IMR-90 (cell line): Measurements from ENCODE around the gene GMCL2. TPM values are rescaled to one million over a fixed set of nuclear protein-coding genes. Genes with fewer than 3 reads are reported as not detected.

ENCODE experiments used
- ATAC-seq: fragments of 200-7000 bp; cut with Tn5 transposase; 2 replicates; pipeline ENCODE4 v1.9.1; 2020; ENCODE audit warnings: low read depth, mild to moderate bottlenecking, moderate library complexity
- BruUV-seq: library from RNA; stranded (reverse); fragments of 400-500 nt; replicated peaks from 2 replicates; lab custom pipeline; 2021; lab: Mats Ljungman, UMichigan
- CTCF ChIA-PET: fragments of 300-600 bp; formaldehyde crosslinking; extraction: SDS; loops from one replicate; lab custom pipeline; 2021; ENCODE audit warnings: antibody characterized with exemption; lab: Yijun Ruan, JAX
- POLR2A ChIA-PET: fragments of 300-600 bp; sonication (Branson Sonifier 250); formaldehyde crosslinking; loops from one replicate; lab custom pipeline; 2022; ENCODE audit warnings: antibody characterized with exemption; ENCODE audit not compliant: unreplicated experiment; lab: Charles Lee
- DNase-seq: peaks from one replicate; pipeline ENCODE4 v3.0.0; 2013
- H2AFZ ChIP-seq: replicated peaks from 2 replicates; pipeline ENCODE3; 2013; ENCODE audit warnings: low read length, mild to moderate bottlenecking; ENCODE audit not compliant: poor library complexity
- H2AK5ac ChIP-seq: 2 replicates; pipeline ENCODE4 v1.6.1; 2013; ENCODE audit warnings: low read depth, low read length, inconsistent platforms
- H2AK9ac ChIP-seq: replicated peaks from 2 replicates; pipeline ENCODE3; 2013; ENCODE audit warnings: mild to moderate bottlenecking, low read depth, low read length, moderate library complexity; ENCODE audit not compliant: poor library complexity
- H2BK120ac ChIP-seq: 2 replicates; pipeline ENCODE4 v1.6.1; 2013; ENCODE audit warnings: low read depth, low read length, inconsistent platforms
- H2BK15ac ChIP-seq: 3 replicates; pipeline ENCODE4 v1.6.1; 2013; ENCODE audit warnings: low read depth, low read length, inconsistent platforms
- H2BK20ac ChIP-seq: 2 replicates; pipeline ENCODE4 v1.6.1; 2013; ENCODE audit warnings: low read depth, mild to moderate bottlenecking, inconsistent platforms, low read length, moderate library complexity
- H2BK5ac ChIP-seq: 2 replicates; pipeline ENCODE4 v1.6.1; 2013; ENCODE audit warnings: mild to moderate bottlenecking, low read depth, low read length, inconsistent platforms; ENCODE audit not compliant: poor library complexity, severe bottlenecking
- H3K14ac ChIP-seq: replicated peaks from 2 replicates; pipeline ENCODE4 v1.6.1; 2013; ENCODE audit warnings: low read depth, low read length, inconsistent platforms
- H3K18ac ChIP-seq: 2 replicates; pipeline ENCODE4 v1.6.1; 2013; ENCODE audit warnings: low read depth, low read length, control low read depth
- H3K23ac ChIP-seq: 2 replicates; pipeline ENCODE4 v1.6.1; 2013; ENCODE audit warnings: low read depth, low read length, inconsistent platforms
- H3K27ac ChIP-seq: 2 replicates; pipeline ENCODE4 v1.5.1; 2013; ENCODE audit warnings: mild to moderate bottlenecking, control low read depth, low read length; ENCODE audit not compliant: insufficient read depth
- H3K27me3 ChIP-seq: 2 replicates; pipeline ENCODE4 v1.6.1; 2013; ENCODE audit warnings: low read length; ENCODE audit not compliant: control insufficient read depth, insufficient read depth
- H3K36me3 ChIP-seq: 2 replicates; pipeline ENCODE4 v1.6.1; 2013; ENCODE audit warnings: low read length, mixed read lengths; ENCODE audit not compliant: control insufficient read depth, insufficient read depth
- H3K4ac ChIP-seq: 2 replicates; pipeline ENCODE4 v1.6.1; 2013; ENCODE audit warnings: low read depth, low read length, inconsistent platforms
- H3K4me1 ChIP-seq: 2 replicates; pipeline ENCODE4 v1.6.1; 2013; ENCODE audit warnings: low read length, mixed read lengths; ENCODE audit not compliant: control insufficient read depth, insufficient read depth
- H3K4me2 ChIP-seq: 2 replicates; pipeline ENCODE4 v1.6.1; 2013; ENCODE audit warnings: low read depth, mild to moderate bottlenecking, control low read depth, low read length, moderate library complexity
- H3K4me3 ChIP-seq: 2 replicates; pipeline ENCODE4 v1.5.1; 2013; ENCODE audit warnings: low read depth, mild to moderate bottlenecking, control low read depth, low read length, moderate library complexity; ENCODE audit not compliant: insufficient read depth
- H3K56ac ChIP-seq: 2 replicates; pipeline ENCODE4 v1.6.1; 2013; ENCODE audit warnings: low read length, inconsistent platforms; ENCODE audit not compliant: insufficient read depth; ENCODE audit errors: extremely low read depth
- H3K79me1 ChIP-seq, 2 experiments: 2 replicates each; pipeline ENCODE4 v1.6.1; 2013; ENCODE audit warnings: low read length in 2 of 2, inconsistent platforms in 1 of 2, low read depth in 1 of 2
- H3K9ac ChIP-seq: 2 replicates; pipeline ENCODE4 v1.6.1; 2013; ENCODE audit warnings: low read depth, low read length, control low read depth
- H3K9me1 ChIP-seq: 2 replicates; pipeline ENCODE4 v1.6.1; 2013; ENCODE audit warnings: low read length, inconsistent platforms; ENCODE audit not compliant: insufficient read depth
- H3K9me3 ChIP-seq: 2 replicates; pipeline ENCODE4 v1.6.1; 2013; ENCODE audit warnings: low read length; ENCODE audit not compliant: control insufficient read depth, insufficient read depth
- H4K20me1 ChIP-seq: 2 replicates; pipeline ENCODE4 v1.6.1; 2013; ENCODE audit warnings: low read length, inconsistent platforms; ENCODE audit not compliant: insufficient read depth
- H4K5ac ChIP-seq: 2 replicates; pipeline ENCODE4 v1.6.1; 2013; ENCODE audit warnings: mild to moderate bottlenecking, low read depth, low read length, control low read depth
- H4K8ac ChIP-seq, 2 experiments: 2 replicates each; pipeline ENCODE4 v1.6.1; 2013; ENCODE audit warnings: low read depth in 2 of 2, low read length in 2 of 2, control low read depth in 1 of 2, inconsistent platforms in 1 of 2
- H4K91ac ChIP-seq: 2 replicates; pipeline ENCODE4 v1.6.1; 2013; ENCODE audit warnings: low read depth, low read length, inconsistent platforms; ENCODE audit not compliant: insufficient read depth
- BHLHE40 ChIP-seq: fragments of 150-350 bp; IDR thresholded peaks from 2 replicates; pipeline ENCODE4 v1.6.1; 2016; ENCODE audit warnings: mild to moderate bottlenecking, low read depth, low read length
- CEBPB ChIP-seq: IDR thresholded peaks from 2 replicates; pipeline ENCODE4 v1.6.1; 2012; ENCODE audit warnings: low read depth, low read length, improper control_type of control experiment
- CHD1 ChIP-seq: IDR thresholded peaks from 2 replicates; pipeline ENCODE4 v1.6.1; 2012; ENCODE audit warnings: low read depth, low read length, improper control_type of control experiment
- CTCF ChIP-seq: conservative IDR thresholded peaks from 2 replicates; pipeline ENCODE4 v1.5.1; 2012; ENCODE audit warnings: mild to moderate bottlenecking, low read depth, low read length, improper control_type of control experiment
- FOS ChIP-seq: fragments of 150-350 bp; IDR thresholded peaks from 2 replicates; pipeline ENCODE4 v1.6.1; 2016; ENCODE audit warnings: low read depth, low read length
- MAFK ChIP-seq: IDR thresholded peaks from 2 replicates; pipeline ENCODE4 v1.6.1; 2012; ENCODE audit warnings: low read depth, low read length, improper control_type of control experiment
- MAZ ChIP-seq: IDR thresholded peaks from 2 replicates; pipeline ENCODE4 v1.6.1; 2012; ENCODE audit warnings: low read depth, mild to moderate bottlenecking, low read length, improper control_type of control experiment, moderate library complexity, borderline replicate concordance
- MXI1 ChIP-seq: IDR thresholded peaks from 2 replicates; pipeline ENCODE4 v1.6.1; 2012; ENCODE audit warnings: low read depth, mild to moderate bottlenecking, low read length, moderate library complexity, borderline replicate concordance
- POLR2A ChIP-seq: IDR thresholded peaks from 2 replicates; pipeline ENCODE4 v1.6.1; 2012; ENCODE audit warnings: mild to moderate bottlenecking, low read depth, low read length
- RAD21 ChIP-seq: IDR thresholded peaks from 2 replicates; pipeline ENCODE4 v1.6.1; 2012; ENCODE audit warnings: low read length, improper control_type of control experiment
- RCOR1 ChIP-seq: IDR thresholded peaks from 2 replicates; pipeline ENCODE4 v1.6.1; 2012; ENCODE audit warnings: mild to moderate bottlenecking, low read length, improper control_type of control experiment; ENCODE audit not compliant: insufficient replicate concordance
- RFX5 ChIP-seq: IDR thresholded peaks from 2 replicates; pipeline ENCODE4 v1.8.0; 2012; ENCODE audit warnings: low read depth, mild to moderate bottlenecking, low read length, moderate library complexity
- SMC3 ChIP-seq: fragments of 150-350 bp; IDR thresholded peaks from 2 replicates; pipeline ENCODE4 v1.6.1; 2016; ENCODE audit warnings: low read depth, mild to moderate bottlenecking, antibody characterized with exemption, low read length, moderate library complexity
- USF2 ChIP-seq: fragments of 150-350 bp; IDR thresholded peaks from 2 replicates; pipeline ENCODE4 v1.6.1; 2017; ENCODE audit warnings: mild to moderate bottlenecking, antibody characterized with exemption, low read length, low read depth
- WGBS, 2 experiments: methylation state at CpG; one replicate each; pipeline versions ENCODE4 v1.1.5 to v1.1.7; 2013; ENCODE audit warnings: missing lambda C conversion rate in 2 of 2; ENCODE audit not compliant: insufficient read length in 1 of 2; ENCODE audit errors: extremely low coverage in 2 of 2; 5-methylcytosine and 5-hydroxymethylcytosine counted together
- dilution Hi-C: fragments of 300-500 bp; cut with HindIII; formaldehyde crosslinking; loops from one replicate; pipeline ENCODE4 v1.14.3; 2018; ENCODE audit warnings: low sequenced_read_pairs; ENCODE audit not compliant: unreplicated experiment
- in situ Hi-C: fragments of 300-500 bp; cut with MboI; formaldehyde crosslinking; loops from 3 replicates; pipeline ENCODE4 v1.14.3; 2019; ENCODE audit warnings: low sequenced_read_pairs, inconsistent platforms, mixed read lengths
- intact Hi-C: fragments of 100-400 bp; cut with micrococcal nuclease; formaldehyde crosslinking; loops from 2 replicates; pipeline ENCODE4 v1.10.0; 2022
- polyA plus RNA-seq, 3 experiments: library from polyadenylated mRNA; depleted of rRNA; stranded (reverse); fragments of >200 nt; gene quantifications; 2 replicates each; pipeline ENCODE4 v1.2.3, GENCODE V29; 2012; ENCODE audit warnings: low replicate concordance in 1 of 3
- total RNA-seq: library from RNA; depleted of rRNA; stranded (reverse); fragments of >200 nt; gene quantifications from 2 replicates; pipeline ENCODE4 v1.2.3, GENCODE V29; 2012
- TF ChIP-seq, protein P1 (sequence below): fragments of 150-350 bp; IDR thresholded peaks from 2 replicates; pipeline ENCODE4 v1.6.1; 2016; ENCODE audit warnings: low read depth, mild to moderate bottlenecking, low read length, moderate library complexity, borderline replicate concordance

The GMCL2 gene
- total and polyA plus RNA-seq, 2 of the 4 experiments (the other 2 are of a cell fraction) = not detected

DNA sequence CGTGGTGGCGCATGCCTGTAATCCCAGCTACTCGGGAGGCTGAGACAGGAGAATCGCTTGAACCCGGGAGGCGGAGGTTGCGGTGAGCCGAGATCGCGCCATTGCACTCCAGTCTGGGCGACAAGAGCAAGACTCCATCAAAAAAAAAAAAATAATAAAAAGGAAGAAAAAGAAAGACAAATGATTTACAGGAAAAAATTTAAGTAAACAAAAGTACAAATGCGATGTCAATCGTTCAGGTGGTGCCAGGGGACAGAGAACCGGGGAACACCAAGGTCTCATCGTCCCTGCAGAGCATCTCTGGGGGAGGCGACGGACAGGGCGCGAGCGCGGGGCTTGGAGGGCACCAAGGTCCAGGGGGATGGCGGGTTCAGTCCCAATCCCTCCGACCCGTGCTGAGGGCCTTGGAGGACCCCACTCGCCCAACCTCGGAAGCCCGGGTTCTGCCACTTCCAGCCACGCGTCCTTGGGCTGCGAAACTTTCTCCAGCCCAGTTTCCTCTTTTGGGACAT, 16.6 kb upstream of the GMCL2 start:
- peaks cover 24% of the 10 kb centered on the region for H3K36me3 ChIP-seq
- H2BK20ac ChIP-seq = no peak overlapping the region
- peaks cover 35% of the 10 kb centered on the region for H4K20me1 ChIP-seq
- H3K27me3 ChIP-seq = no peaks in the 10 kb centered on the region
- dilution Hi-C loops = no loop called here
- BruUV-seq = no TSS peak
- H4K91ac ChIP-seq = peak overlapping the region; percentile 58; the same call in 1 of the 2 replicates
- H2AFZ ChIP-seq = peak overlapping the region; percentile 96
- H2BK5ac ChIP-seq = no peak overlapping the region
- DNase-seq (no peak), ATAC-seq (no peak; the same call in none of the 2 replicates)
- H2AK5ac ChIP-seq = peak overlapping the region; percentile 18; the same call in 1 of the 2 replicates
- H3K4me1 ChIP-seq = peaks cover 11% of the 10 kb centered on the region
- H3K9me1 ChIP-seq = peaks cover 19% of the 10 kb centered on the region
- CTCF ChIA-PET = interaction anchor here (1.3 kb wide), 1 partner anchor 128 kb away, joined by 5 read pairs; no protein-coding TSS in a partner anchor
- peak overlapping the region; percentile 45; the same call in 1 of the 2 replicates for H3K56ac ChIP-seq
- intact Hi-C loops = loop anchor here (1.0 kb wide), 1 partner anchor 29 kb away; the partner anchor contains the start of gene PHYKPL
- H2BK15ac ChIP-seq = no peak overlapping the region
- H3K4ac ChIP-seq = peak overlapping the region; percentile 77
- WGBS, 2 experiments = 12% methylated on average over 3 of the region's 30 CpGs; no CpG with 5 or more reads in 1 of the 2 experiments
- H3K27ac ChIP-seq = peak overlapping the region; percentile 42; the same call in 1 of the 2 replicates
- H3K14ac ChIP-seq = peak overlapping the region; percentile 91
- peak overlapping the region; percentile 77 for H3K9ac ChIP-seq
- in situ Hi-C loops = no loop called here
- POLR2A ChIA-PET = no interaction called here
- no peak overlapping the region for H4K5ac ChIP-seq
- peak overlapping the region; percentile 84 for H3K23ac ChIP-seq
- H3K79me1 ChIP-seq = peaks cover 3 to 38% of the 10 kb centered on the region in 2 experiments; a peak in 3 of 4 replicates
- H2AK9ac ChIP-seq = peak overlapping the region; percentile 47
- peak overlapping the region; percentile 54 to 78; a peak in 2 of 4 replicates for H4K8ac ChIP-seq
- H3K9me3 ChIP-seq = no peaks in the 10 kb centered on the region
- H2BK120ac ChIP-seq = 0 out of 2 replicates have a peak overlapping the region, but pooled peaks have one; percentile 20
- peak overlapping the region; percentile 71 for H3K4me2 ChIP-seq
- peak overlapping the region; percentile 61 for H3K4me3 ChIP-seq
- H3K18ac ChIP-seq = no peak overlapping the region
- TF ChIP-seq, protein P1, sequence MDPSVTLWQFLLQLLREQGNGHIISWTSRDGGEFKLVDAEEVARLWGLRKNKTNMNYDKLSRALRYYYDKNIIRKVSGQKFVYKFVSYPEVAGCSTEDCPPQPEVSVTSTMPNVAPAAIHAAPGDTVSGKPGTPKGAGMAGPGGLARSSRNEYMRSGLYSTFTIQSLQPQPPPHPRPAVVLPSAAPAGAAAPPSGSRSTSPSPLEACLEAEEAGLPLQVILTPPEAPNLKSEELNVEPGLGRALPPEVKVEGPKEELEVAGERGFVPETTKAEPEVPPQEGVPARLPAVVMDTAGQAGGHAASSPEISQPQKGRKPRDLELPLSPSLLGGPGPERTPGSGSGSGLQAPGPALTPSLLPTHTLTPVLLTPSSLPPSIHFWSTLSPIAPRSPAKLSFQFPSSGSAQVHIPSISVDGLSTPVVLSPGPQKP = no peak
- TF ChIP-seq SMC3 (no peak), RAD21 (no peak), RFX5 (no peak), CEBPB (no peak), USF2 (no peak), CHD1 (no peak), MAZ (no peak), BHLHE40 (no peak), CTCF (no peak), MAFK (no peak), RCOR1 (no peak), POLR2A (no peak), MXI1 (no peak), FOS (no peak)
